Measurements from ENCODE around the gene MFN2. TPM values are rescaled to one million over a fixed set of nuclear protein-coding genes. Genes with fewer than 3 reads are reported as not detected.

Gene MFN2
- total RNA-seq, 1 donor from 2014 or later, result 75.3 TPM

GRCh38 chr1:12053752-12054548 is 73.7 kb downstream of the MFN2 start:
- TF ChIP-seq, protein P1, sequence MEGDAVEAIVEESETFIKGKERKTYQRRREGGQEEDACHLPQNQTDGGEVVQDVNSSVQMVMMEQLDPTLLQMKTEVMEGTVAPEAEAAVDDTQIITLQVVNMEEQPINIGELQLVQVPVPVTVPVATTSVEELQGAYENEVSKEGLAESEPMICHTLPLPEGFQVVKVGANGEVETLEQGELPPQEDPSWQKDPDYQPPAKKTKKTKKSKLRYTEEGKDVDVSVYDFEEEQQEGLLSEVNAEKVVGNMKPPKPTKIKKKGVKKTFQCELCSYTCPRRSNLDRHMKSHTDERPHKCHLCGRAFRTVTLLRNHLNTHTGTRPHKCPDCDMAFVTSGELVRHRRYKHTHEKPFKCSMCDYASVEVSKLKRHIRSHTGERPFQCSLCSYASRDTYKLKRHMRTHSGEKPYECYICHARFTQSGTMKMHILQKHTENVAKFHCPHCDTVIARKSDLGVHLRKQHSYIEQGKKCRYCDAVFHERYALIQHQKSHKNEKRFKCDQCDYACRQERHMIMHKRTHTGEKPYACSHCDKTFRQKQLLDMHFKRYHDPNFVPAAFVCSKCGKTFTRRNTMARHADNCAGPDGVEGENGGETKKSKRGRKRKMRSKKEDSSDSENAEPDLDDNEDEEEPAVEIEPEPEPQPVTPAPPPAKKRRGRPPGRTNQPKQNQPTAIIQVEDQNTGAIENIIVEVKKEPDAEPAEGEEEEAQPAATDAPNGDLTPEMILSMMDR (IDR thresholded peaks at IDR 0.05; ENCODE audit: insufficient read depth, low read length, severe bottlenecking), result no peak
- FAIRE-seq, result peak; percentile 90
- H3K4me3 ChIP-seq (ENCODE audit: low read depth, low read length), result no peak overlapping the region
- no peaks in the 10 kb centered on the region for H3K27me3 ChIP-seq (ENCODE audit: control insufficient read depth, insufficient read depth, low read length)
- H3K36me3 ChIP-seq (ENCODE audit: control insufficient read depth, insufficient read depth, low read length), result no peaks in the 10 kb centered on the region
- DNase-seq (ENCODE audit: low read depth), result peak; percentile 20

DNA sequence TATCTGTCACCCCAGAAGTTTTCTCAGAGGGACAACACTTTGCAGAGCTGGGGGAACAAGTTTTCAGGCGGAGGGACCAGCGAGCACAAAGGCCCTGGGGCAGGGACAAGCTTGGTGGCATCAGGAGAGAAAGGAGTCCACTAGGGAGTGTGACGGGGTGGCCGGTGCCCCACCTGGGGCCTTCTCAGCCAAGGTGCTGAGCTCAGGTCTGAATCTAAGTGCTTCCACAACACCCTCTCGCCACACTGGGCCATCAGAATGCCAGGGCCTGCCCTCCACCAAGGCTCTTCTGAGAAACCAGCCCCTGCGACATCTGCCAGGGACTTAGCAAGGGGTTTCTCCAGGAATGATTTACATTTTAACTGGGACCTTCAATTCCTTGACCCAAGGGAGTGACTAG is 75.0 kb downstream of the MFN2 start:
- DNase-seq (ENCODE audit: low read depth) (no peak), FAIRE-seq (no peak)
- Histone ChIP-seq H3K4me3 (ENCODE audit: low read depth, low read length) (no peak overlapping the region), H3K36me3 (ENCODE audit: control insufficient read depth, insufficient read depth, low read length) (no peaks in the 10 kb centered on the region), H3K27me3 (ENCODE audit: control insufficient read depth, insufficient read depth, low read length) (no peaks in the 10 kb centered on the region)
- TF ChIP-seq, protein P1 (IDR thresholded peaks at IDR 0.05; ENCODE audit: insufficient read depth, low read length, severe bottlenecking), result no peak

DNA sequence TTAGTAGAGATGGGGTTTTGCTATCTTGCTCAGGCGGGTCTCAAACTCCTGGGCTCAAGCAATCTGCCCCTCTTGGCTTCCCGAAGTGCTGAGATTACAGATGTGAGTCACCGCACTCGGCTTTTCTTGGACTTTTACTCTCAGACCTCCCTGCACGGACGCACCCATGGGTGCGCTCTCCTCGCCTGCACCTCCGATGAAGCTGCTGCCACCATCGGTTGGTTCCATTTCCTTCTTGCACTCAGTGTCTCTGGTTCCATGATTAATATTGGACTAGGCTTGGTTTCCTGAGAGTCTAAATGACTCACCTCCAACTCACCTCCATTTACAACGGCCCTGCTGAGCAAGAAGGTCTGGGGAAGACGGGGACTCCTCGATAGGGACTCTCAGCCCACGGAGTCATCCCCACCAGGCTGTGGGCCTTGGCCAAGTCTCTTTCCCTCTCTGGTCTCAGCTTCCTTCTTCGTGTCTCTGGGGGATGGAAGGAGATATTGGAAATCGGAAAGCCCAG is 76.1 kb downstream of the MFN2 start:
- FAIRE-seq (no peak), DNase-seq (ENCODE audit: low read depth) (peak; percentile 84)
- Histone ChIP-seq H3K27me3 (ENCODE audit: control insufficient read depth, insufficient read depth, low read length) (peaks cover 2% of the 10 kb centered on the region), H3K36me3 (ENCODE audit: control insufficient read depth, insufficient read depth, low read length) (no peaks in the 10 kb centered on the region), H3K4me3 (ENCODE audit: low read depth, low read length) (no peak overlapping the region)
- TF ChIP-seq, protein P1 (IDR thresholded peaks at IDR 0.05; ENCODE audit: insufficient read depth, low read length, severe bottlenecking), result no peak

DNA sequence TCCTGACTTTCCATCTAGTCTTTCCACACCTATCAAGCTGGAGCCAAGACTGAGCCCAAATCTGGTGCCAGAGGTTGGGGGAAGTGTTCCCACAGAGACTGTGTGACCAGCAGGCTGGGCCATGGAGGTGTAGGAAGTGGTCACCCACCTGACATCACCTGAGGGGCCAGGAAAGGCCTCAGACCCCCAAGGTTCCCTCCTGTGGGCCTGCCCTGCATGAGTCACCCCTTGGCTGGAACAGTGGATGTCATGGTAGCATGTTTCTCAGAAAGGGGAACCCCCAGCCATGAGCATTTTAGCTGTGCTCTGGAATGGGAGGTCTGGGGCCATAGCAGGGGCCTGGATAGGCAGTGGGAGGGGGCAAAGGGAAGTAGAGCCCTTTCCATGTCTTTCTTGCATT is 77.1 kb downstream of the MFN2 start:
- FAIRE-seq (no peak), DNase-seq (ENCODE audit: low read depth) (peak; percentile 24)
- Histone ChIP-seq H3K27me3 (ENCODE audit: control insufficient read depth, insufficient read depth, low read length) (peaks cover 3% of the 10 kb centered on the region), H3K36me3 (ENCODE audit: control insufficient read depth, insufficient read depth, low read length) (no peaks in the 10 kb centered on the region), H3K4me3 (ENCODE audit: low read depth, low read length) (no peak overlapping the region)
- TF ChIP-seq, protein P1 (IDR thresholded peaks at IDR 0.05; ENCODE audit: insufficient read depth, low read length, severe bottlenecking), result no peak

- no peak for DNase-seq (ENCODE audit: low read depth)
- TF ChIP-seq, protein P1 (IDR thresholded peaks at IDR 0.05; ENCODE audit: insufficient read depth, low read length, severe bottlenecking), result no peak
- no peak overlapping the region for H3K4me3 ChIP-seq (ENCODE audit: low read depth, low read length)
- FAIRE-seq, result no peak
- peaks cover 6% of the 10 kb centered on the region for H3K27me3 ChIP-seq (ENCODE audit: control insufficient read depth, insufficient read depth, low read length)
- H3K36me3 ChIP-seq (ENCODE audit: control insufficient read depth, insufficient read depth, low read length), result no peaks in the 10 kb centered on the region
These were observed 77.9 kb downstream of the MFN2 start for GRCh38 chr1:12057940-12058687.
